ENCODE measurements around the gene LURAP1L.
"Not testable (repeated sequence)": the region's sequence is repeated elsewhere in the genome, so short reads cannot be mapped to it uniquely, and the experiment has no call there.

LURAP1L gene

GRCh38 chr9:12860998-12861397 lies 86.2 kb downstream of the LURAP1L start:
- Histone ChIP-seq H3K9ac (no peak overlapping the region), H3K36me3 (no peaks in the 10 kb centered on the region), H3K27ac (no peak overlapping the region), H3K4me2 (no peak overlapping the region), H4K20me1 (no peaks in the 10 kb centered on the region), H3K9me3 (replicated peaks in 1 of 11) (0 out of 22 replicates have a peak, but pooled peaks cover 0 to 3% (median 0%) of the 10 kb centered on the region in 11 experiments), H3K4me3 (no peak overlapping the region), H3K4me1 (peaks cover 0 to 6% (median 0%) of the 10 kb centered on the region in 10 experiments; a peak in 3 of 20 replicates), H3K27me3 (no peaks in the 10 kb centered on the region)
- TF ChIP-seq Cebpa-rat (IDR thresholded peaks at IDR 0.05), result no peak

GRCh38 chr9:12862611-12863410 lies 88.0 kb downstream of the LURAP1L start:
- Histone ChIP-seq H3K4me2 (no peak overlapping the region), H4K20me1 (no peaks in the 10 kb centered on the region), H3K9me3 (replicated peaks in 1 of 11) (0 out of 22 replicates have a peak, but pooled peaks cover 0 to 3% (median 0%) of the 10 kb centered on the region in 11 experiments), H3K9ac (no peak overlapping the region), H3K27me3 (no peaks in the 10 kb centered on the region), H3K4me3 (no peak overlapping the region), H3K4me1 (no peaks in the 10 kb centered on the region), H3K36me3 (no peaks in the 10 kb centered on the region), H3K27ac (no peak overlapping the region)
- no peak for TF ChIP-seq Cebpa-rat (IDR thresholded peaks at IDR 0.05)

GRCh38 chr9:12863618-12864017 lies 88.8 kb downstream of the LURAP1L start:
- no peaks in the 10 kb centered on the region for H3K27me3 ChIP-seq
- H3K4me2 ChIP-seq, result no peak overlapping the region
- no peak overlapping the region for H3K9ac ChIP-seq
- no peak overlapping the region for H3K4me3 ChIP-seq
- no peak for TF ChIP-seq Cebpa-rat (IDR thresholded peaks at IDR 0.05)
- H3K9me3 ChIP-seq (replicated peaks in 1 of 11), result 0 out of 22 replicates have a peak, but pooled peaks cover 0 to 3% (median 0%) of the 10 kb centered on the region in 11 experiments
- no peaks in the 10 kb centered on the region for H3K4me1 ChIP-seq
- no peak overlapping the region for H3K27ac ChIP-seq
- no peaks in the 10 kb centered on the region for H4K20me1 ChIP-seq
- H3K36me3 ChIP-seq, result no peaks in the 10 kb centered on the region

- not testable (repeated sequence) for H3K4me2 ChIP-seq, H3K36me3 ChIP-seq, H4K20me1 ChIP-seq
Observed at GRCh38 chr9:12865380-12865779, 90.6 kb downstream of the LURAP1L start.

More at GRCh38 chr9:12865380-12865779, 90.6 kb downstream of the LURAP1L start:
- not testable (repeated sequence) for H3K9me3 ChIP-seq (replicated peaks in 1 of 11); H3K27ac ChIP-seq; H3K27me3 ChIP-seq; H3K4me1 ChIP-seq; H3K4me3 ChIP-seq; H3K9ac ChIP-seq

All from BLaER1 treated with 17β-estradiol and CSF1 and Interleukin-3, amounts not matched to agents 10 nM and 100 nM (cell line).